GM18951 (cell line): ENCODE data around the gene MAN1C1.

ENCODE experiments used
- POLR2A ChIP-seq: IDR thresholded peaks from 4 replicates; pipeline ENCODE4 v1.6.1; 2011; ENCODE audit warnings: mild to moderate bottlenecking; ENCODE audit not compliant: insufficient read length, insufficient read depth; ENCODE audit errors: extremely low read depth
- in situ Hi-C: fragments of 300-500 bp; cut with MboI; formaldehyde crosslinking; loops from one replicate; pipeline ENCODE4 v1.12.0; 2022; ENCODE audit warnings: low sequenced_read_pairs, mixed read lengths, inconsistent platforms; ENCODE audit not compliant: unreplicated experiment

Gene MAN1C1

DNA sequence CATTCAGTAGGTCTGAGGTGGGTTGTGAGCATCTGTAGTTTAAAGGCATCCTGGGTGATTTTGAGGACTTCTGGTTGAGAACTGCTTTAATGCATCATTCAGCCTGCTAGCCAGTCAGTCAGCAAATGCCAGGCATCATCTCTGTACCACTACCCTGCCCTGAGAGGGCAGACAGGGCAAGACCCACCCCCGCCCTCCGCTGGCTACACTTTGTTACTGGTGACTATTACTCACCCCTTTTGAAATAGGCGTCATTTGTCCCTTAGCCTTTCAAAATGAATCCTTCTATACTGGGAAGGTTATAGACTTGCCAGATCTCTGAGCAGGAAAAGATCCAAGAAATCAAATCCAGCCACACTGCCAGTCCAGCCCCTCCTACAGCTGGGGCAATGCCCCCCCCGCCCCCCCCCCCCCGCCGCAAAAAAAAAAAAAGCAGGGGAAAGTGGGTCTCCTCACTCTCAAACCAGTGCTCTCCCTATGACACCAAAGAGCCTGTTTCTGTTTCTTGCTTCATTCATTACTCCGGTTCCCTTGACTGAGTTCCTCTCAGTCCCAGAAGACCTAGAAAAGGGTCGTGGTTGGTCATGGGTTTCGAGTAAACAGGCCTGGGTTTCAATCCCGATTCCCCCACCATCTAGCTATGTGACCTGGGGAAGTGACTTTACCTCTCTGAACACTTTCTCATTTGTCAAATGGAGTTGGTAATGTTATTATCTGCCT, 187.8 kb downstream of the MAN1C1 start:
- in situ Hi-C loops = no loop called here
- no peak for TF ChIP-seq POLR2A

DNA sequence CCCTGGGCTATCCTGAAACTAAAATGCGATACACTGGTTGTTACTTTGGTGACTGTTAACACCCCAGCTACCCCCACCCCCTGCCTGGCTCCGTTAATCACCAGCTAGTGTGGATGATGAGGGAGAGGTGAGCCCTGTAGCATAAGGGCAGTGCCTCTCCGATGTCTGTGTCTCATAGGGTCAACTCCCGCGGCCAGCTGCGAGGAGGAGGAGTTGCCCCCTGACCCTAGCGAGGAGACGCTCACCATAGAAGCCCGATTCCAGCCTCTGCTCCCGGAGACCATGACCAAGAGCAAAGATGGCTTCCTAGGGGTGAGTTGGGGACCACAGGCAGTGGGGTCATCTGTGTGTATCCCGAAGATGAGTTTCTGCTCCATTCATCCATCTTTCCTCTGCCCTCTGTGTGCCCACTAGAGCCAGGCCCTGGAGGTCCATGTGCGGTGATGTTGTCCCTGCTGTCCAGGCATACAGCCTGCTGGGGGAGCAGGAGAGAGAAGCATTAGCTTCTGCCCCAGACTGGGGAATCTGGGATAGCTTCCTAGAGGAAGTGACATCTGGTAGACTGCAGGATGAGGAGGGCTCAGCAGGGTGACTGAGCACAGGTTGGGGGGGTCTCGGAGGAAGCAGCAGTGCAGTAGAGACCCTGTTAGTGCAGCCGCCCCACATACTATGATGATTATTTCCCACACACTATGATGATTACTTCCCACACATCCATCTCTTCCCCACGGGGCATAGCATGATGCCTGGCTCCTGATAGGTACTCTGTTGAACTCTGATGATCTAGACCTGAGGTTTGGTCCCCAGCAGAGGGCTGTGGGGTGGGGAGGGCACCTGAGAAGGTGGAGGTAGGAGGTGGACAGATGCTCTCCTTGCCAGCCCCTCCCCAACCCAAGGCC, 188.6 kb downstream of the MAN1C1 start:
- no peak for TF ChIP-seq POLR2A
- in situ Hi-C loops = no loop called here

DNA sequence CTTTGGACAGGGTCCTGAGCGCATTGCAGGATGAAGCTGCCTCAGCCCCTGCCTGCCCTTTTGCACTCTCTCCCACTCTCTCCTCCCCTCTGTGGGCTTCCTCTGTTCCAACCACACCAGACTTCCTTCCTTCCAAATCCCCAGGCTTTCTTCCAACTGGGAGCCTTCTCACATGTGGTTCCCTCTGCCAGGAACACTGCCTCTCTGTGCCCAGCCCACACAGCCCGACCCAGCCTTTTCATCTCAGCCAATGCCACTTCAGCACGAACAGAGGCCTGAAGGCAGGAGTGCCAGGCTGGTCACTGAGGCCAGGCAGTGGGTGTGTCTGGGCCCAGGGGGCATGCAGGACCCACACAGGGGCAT, 189.3 kb downstream of the MAN1C1 start:
- no peak for TF ChIP-seq POLR2A
- in situ Hi-C loops = no loop called here

DNA sequence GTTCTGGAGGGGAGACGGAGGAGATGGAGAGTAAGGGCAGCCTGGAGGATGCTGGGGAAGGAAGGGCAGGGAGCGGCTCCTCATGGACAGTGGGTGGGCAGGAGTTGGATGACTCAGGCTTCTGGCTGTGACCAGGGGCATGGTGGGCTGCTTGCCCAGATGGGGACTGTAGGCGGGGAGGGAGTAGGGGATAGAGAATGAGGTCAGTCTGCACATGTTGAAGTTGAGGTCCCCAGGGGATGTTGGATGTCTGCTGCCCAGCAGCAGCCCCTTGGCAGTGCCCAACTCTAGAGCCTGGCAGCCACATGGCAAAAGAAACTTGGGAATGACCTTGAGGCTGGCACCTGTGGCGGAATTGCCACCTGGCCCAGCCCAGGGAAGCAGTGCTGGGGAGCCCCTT, 189.8 kb downstream of the MAN1C1 start:
- in situ Hi-C loops = no loop called here
- TF ChIP-seq POLR2A = no peak

DNA sequence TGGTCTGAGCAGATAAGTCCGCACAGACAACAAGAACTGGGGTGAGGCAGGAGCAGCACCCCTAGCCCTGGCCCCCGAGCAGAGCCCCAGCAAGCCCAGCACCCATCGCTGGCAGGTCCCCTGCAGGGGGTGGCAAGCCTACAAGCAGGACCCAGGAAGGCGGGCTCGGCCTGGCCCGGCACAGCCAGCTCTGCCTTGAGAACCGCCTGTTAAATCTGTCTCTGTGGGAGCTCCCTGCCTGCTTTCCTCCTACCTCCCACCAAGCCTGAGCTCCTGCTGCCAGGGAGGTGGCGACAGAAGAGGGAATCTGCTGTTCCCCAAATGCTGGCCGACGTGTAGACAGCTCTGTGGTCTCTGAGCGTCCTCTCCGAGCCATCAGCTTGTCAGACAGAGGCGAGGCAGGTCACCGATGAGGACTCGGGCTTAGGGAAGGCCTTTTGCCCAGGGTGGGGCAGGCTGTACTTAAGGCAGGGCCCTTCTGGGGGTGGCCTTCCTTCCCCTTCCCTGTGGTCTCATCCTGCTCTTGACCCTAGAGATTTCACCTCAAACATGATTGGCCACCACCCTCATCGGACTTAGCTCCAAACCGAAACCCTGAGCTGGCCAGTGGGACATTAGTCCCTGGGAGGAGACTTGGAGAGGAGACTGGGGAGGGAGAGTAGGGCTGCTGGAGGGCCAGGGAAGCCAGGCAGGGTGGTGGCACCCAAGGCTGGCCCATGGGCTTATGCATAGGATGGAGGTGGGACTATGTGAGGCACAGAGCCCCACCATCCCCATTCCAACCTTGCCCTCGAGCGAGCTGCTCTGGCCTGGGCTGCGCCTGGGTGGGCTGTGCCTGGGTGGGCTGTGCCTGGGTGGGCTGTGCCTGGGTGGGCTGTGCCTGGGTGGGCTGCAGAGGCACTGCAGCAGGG, 191.1 kb downstream of the MAN1C1 start:
- TF ChIP-seq POLR2A = no peak
- in situ Hi-C loops = no loop called here

DNA sequence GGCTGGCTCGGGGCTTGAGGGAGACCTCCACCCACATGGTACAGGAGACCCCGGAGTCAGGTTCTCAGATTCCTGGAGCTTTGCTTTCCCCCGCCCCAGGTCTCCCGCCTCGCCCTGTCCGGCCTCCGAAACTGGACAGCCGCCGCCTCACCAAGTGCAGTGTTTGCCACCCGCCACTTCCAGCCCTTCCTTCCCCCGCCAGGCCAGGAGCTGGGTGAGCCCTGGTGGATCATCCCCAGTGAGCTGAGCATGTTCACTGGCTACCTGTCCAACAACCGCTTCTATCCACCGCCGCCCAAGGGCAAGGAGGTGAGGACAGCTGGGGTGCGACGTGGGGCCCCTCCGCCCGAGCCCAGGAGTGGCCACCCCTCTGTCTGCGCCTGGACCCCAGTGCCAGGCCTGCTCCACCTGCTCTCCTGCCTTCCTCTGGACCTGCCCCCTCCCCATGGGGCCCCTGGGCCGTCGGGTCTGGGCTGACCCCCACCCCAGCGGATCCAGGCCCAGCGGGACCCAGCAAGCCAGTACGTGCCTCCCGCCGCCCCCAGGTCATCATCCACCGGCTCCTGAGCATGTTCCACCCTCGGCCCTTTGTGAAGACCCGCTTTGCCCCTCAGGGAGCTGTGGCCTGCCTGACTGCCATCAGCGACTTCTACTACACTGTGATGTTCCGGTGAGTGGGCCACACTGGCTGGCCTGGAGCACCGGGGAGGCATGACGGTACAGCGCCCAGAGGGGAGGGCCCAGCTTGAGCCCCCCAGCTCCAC, 192.1 kb downstream of the MAN1C1 start:
- TF ChIP-seq POLR2A = no peak
- in situ Hi-C loops = no loop called here

DNA sequence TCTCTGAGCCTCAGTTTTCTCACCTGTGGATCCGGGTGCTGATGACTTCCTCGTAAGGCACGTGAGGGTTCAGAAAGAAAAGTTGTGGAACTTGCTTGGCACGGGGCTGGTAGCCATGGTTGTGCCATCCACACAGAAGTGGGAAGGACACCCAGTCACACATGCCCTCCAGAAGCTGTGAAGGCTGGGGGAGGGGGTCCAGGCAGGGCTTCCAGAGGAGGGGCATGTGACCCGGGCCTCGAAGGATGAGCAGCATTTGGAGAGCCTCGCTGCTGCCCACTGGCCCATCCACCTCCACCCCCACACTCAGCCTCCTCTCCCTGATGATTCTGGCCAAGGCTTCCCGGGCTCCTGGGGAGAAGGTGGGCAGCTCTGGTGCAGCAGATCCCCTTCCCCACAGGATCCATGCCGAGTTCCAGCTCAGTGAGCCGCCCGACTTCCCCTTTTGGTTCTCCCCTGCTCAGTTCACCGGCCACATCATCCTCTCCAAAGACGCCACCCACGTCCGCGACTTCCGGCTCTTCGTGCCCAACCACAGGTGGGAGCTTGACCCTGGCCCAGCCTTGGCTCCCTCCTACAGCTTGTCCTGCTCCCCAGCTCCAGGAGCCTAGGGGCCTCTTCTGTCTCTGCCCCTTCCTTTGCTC, 192.8 kb downstream of the MAN1C1 start:
- in situ Hi-C loops = no loop called here

DNA sequence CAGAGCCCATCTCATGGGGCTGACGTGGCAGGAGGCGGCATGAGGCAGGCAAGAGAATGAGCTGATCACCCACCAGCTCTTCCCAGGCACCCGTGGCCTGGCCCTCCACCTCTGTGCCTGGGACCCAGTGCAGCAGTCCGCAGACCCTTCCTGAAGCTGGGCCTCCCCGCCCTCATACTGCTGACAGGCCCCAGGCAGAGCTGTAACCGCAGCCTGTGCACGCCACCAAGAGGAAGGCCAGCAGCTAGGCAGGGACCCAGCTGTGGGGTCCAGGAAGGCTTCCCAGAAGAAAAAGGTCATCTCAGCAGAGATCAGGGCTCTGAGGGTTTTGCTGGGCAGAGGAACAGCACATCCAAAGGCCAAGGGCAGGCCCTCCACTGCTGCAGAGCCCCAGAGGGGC, 193.3 kb downstream of the MAN1C1 start:
- in situ Hi-C loops = no loop called here
- TF ChIP-seq POLR2A = no peak

More for the DNA sequence above, 192.8 kb downstream of the MAN1C1 start:
- TF ChIP-seq POLR2A = no peak

DNA sequence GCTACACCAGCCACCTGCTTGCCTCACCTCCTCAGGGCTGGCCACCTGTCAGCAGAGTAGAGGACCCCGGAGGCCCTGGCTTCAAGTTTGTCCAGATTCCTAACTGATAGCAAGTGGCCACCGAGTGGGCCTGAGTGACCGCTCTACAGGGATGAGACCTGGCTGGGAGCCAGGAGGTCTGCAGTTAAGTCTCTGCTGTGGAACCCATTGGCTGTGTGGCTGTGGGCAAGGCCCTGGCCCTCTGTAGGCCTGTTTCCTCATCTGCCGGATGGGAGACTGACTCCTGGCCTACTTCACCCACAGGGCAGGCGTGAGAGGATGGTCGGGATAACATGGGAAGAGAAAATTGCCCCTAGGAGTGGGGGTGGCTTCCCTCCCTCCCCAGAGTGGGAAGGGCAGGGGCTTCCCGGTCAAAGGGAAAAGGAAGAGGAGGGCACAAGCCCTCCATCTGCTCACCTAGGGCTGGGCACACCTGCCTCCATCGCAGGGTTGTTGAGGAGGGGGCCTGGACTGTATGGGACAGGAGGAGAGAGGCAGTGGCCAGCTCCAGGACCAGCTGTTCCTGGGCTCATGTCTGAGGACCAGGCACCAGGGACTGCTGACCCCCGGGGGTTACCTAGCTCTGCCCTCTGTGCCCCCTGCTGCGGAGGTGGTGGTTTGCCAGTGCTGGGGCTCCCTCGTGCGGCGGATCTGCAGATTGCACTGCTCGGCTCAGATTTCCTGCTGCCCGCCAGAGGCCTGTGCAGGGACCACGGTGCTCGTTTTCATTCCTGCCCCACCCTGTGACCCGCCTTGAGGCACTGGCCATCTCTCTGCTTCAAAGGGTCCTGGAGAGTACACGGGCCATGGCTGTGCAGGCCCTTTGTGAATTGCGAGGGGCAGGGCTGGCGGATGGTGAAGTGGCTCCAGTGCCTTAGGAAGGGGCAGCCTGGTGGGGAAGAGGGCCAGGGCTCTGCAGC, 194.0 kb downstream of the MAN1C1 start:
- no peak for TF ChIP-seq POLR2A
- in situ Hi-C loops = no loop called here

DNA sequence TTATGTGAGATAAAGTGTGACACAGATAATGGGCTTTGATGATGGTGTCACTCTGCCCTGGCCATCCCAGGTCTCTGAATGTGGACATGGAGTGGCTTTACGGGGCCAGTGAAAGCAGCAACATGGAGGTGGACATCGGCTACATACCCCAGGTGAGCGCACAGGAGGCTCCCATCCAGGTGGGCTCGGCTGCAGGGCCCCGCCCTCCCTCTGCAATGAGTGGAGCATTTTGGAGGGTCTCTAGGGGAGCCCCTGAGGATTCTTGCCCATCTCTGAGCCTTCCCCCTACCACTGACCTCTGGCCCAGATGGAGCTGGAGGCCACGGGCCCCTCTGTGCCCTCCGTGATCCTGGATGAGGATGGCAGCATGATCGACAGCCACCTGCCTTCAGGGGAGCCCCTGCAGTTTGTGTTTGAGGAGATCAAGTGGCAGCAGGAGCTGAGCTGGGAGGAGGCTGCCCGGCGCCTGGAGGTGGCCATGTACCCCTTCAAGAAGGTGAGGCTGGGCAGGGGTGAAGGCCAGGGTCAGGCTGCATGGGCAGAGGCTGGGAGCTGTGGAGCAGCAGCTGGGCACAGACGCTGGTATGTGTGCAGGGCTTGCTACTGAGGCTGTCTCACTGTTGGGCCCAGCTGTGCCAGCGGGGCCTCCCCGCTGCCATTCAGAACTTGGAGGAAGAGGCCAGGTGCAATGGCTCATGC, 194.9 kb downstream of the MAN1C1 start:
- no peak for TF ChIP-seq POLR2A
- in situ Hi-C loops = no loop called here
